Neural progenitor cell (in vitro differentiated cells): ENCODE results near the gene SMURF1. TPM values are rescaled to one million over a fixed set of nuclear protein-coding genes. Genes with fewer than 3 reads are reported as not detected.
A peak's percentile ranks its signal among the peaks of the same experiment; 100 is the strongest.

Experiments
- DNase-seq: peaks from one replicate; pipeline ENCODE4 v3.0.0-alpha.2; 2016; ENCODE audit warnings: low spot score
- H2AFZ ChIP-seq: fragments of 200-600 bp; sonication (generic); replicated peaks from 2 replicates; pipeline ENCODE4 v1.6.1; 2016; ENCODE audit warnings: antibody characterized with exemption
- H3F3A ChIP-seq: fragments of 200-600 bp; sonication (generic); 2 replicates; pipeline ENCODE4 v1.6.1; 2016; ENCODE audit warnings: antibody characterized with exemption, low read depth
- H3K27ac ChIP-seq: fragments of 200-600 bp; sonication (generic); 2 replicates; pipeline ENCODE4 v1.5.1; 2016; ENCODE audit warnings: mild to moderate bottlenecking
- H3K27me3 ChIP-seq: fragments of 200-600 bp; sonication (generic); 2 replicates; pipeline ENCODE4 v1.6.1; 2016; ENCODE audit warnings: mild to moderate bottlenecking, moderate library complexity
- H3K36me3 ChIP-seq: fragments of 200-600 bp; sonication (generic); 2 replicates; pipeline ENCODE4 v1.5.1; 2016
- H3K4me1 ChIP-seq: fragments of 200-600 bp; sonication (generic); 2 replicates; pipeline ENCODE4 v1.6.1; 2016; ENCODE audit warnings: mixed run types
- H3K4me2 ChIP-seq: fragments of 200-600 bp; sonication (generic); 2 replicates; pipeline ENCODE4 v1.6.1; 2016
- H3K4me3 ChIP-seq: fragments of 200-600 bp; sonication (generic); 2 replicates; pipeline ENCODE4 v1.5.1; 2016
- H3K79me2 ChIP-seq: fragments of 200-600 bp; sonication (generic); 2 replicates; pipeline ENCODE4 v1.6.1; 2016; ENCODE audit warnings: low read depth
- H3K9ac ChIP-seq: fragments of 200-600 bp; sonication (generic); 2 replicates; pipeline ENCODE4 v1.6.1; 2016
- H3K9me3 ChIP-seq: fragments of 200-600 bp; sonication (generic); 2 replicates; pipeline ENCODE4 v1.5.1; 2016; ENCODE audit warnings: low read depth
- H4K20me1 ChIP-seq: fragments of 200-600 bp; sonication (generic); 2 replicates; pipeline ENCODE4 v1.6.1; 2016; ENCODE audit warnings: low read depth
- H3K27ac Mint-ChIP-seq: 3 replicates; pipeline ENCODE4 v1.8.0; 2021; ENCODE audit warnings: mixed read lengths
- H3K27me3 Mint-ChIP-seq: 2 replicates; pipeline ENCODE4 v1.8.0; 2022; ENCODE audit warnings: low read depth, mild to moderate bottlenecking, inconsistent platforms, moderate library complexity, mixed read lengths; ENCODE audit not compliant: insufficient read depth
- H3K36me3 Mint-ChIP-seq: 3 replicates; pipeline ENCODE4 v1.8.0; 2021; ENCODE audit warnings: mixed read lengths
- H3K4me1 Mint-ChIP-seq: 3 replicates; pipeline ENCODE4 v1.8.0; 2021; ENCODE audit warnings: mixed read lengths
- H3K4me3 Mint-ChIP-seq: 3 replicates; pipeline ENCODE4 v1.8.0; 2021; ENCODE audit warnings: mild to moderate bottlenecking, moderate library complexity, mixed read lengths
- H3K9me3 Mint-ChIP-seq: 3 replicates; pipeline ENCODE4 v1.8.0; 2020; ENCODE audit warnings: mixed read lengths
- EZH2 ChIP-seq: fragments of 200-600 bp; sonication (generic); IDR thresholded peaks from 2 replicates; pipeline ENCODE4 v1.6.1; 2017; ENCODE audit warnings: antibody characterized with exemption, mild to moderate bottlenecking, moderate library complexity
- EZH2phosphoT487 ChIP-seq: fragments of 200-600 bp; sonication (generic); IDR thresholded peaks from 2 replicates; pipeline ENCODE4 v1.6.1; 2017; ENCODE audit warnings: antibody characterized with exemption
- total RNA-seq: library from RNA; depleted of rRNA; stranded (reverse); fragments of >200 nt; gene quantifications from 2 replicates; pipeline ENCODE4 v1.2.3, GENCODE V29; 2015; ENCODE audit warnings: low replicate concordance
- TF ChIP-seq, protein P1 (sequence below): fragments of 200-600 bp; sonication (generic); IDR thresholded peaks from 2 replicates; pipeline ENCODE4 v1.5.1; 2017; ENCODE audit warnings: antibody characterized with exemption, mild to moderate bottlenecking

Gene SMURF1
- total RNA-seq, 1 donor from 2014 or later = 31.0 TPM

DNA sequence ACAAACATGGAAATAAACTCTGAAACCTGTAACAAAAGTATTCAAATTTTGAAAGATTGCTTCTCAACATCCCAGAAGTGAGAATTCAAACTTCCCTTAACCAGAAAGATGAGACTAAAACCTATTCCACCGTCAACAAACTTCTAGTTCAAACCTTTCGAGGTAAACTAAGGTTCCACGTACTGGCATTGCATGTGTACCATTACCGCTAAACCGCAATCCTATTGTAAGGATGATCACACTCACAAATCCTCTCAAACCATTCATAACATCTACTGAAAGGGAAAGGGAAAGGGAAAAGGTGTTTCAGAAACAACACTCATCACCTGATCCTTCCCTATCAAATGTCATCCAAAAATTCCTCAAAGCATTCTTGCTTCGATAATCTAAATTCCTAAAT, 3.1 kb downstream of the SMURF1 start:
- H4K20me1 ChIP-seq = peaks cover 10% of the 10 kb centered on the region
- Mint-ChIP-seq H3K4me3 (no peak overlapping the region), H3K36me3 (peaks cover 2% of the 10 kb centered on the region), H3K4me1 (peaks cover 51% of the 10 kb centered on the region), H3K9me3 (no peaks in the 10 kb centered on the region), H3K27ac (no peak overlapping the region), H3K27me3 (peaks cover 4% of the 10 kb centered on the region)
- no peak overlapping the region for H3K9ac ChIP-seq
- H3K9me3 ChIP-seq = no peaks in the 10 kb centered on the region
- H3K27me3 ChIP-seq = no peaks in the 10 kb centered on the region
- H3K4me1 ChIP-seq = peaks cover 49% of the 10 kb centered on the region
- peaks cover 64% of the 10 kb centered on the region for H3K79me2 ChIP-seq
- peak overlapping the region; percentile 96 for H3K4me3 ChIP-seq
- no peaks in the 10 kb centered on the region for H3K36me3 ChIP-seq
- peak overlapping the region; percentile 83 for H3K4me2 ChIP-seq
- no peak overlapping the region for H2AFZ ChIP-seq
- TF ChIP-seq EZH2 (no peak), EZH2phosphoT487 (no peak)
- TF ChIP-seq, protein P1, sequence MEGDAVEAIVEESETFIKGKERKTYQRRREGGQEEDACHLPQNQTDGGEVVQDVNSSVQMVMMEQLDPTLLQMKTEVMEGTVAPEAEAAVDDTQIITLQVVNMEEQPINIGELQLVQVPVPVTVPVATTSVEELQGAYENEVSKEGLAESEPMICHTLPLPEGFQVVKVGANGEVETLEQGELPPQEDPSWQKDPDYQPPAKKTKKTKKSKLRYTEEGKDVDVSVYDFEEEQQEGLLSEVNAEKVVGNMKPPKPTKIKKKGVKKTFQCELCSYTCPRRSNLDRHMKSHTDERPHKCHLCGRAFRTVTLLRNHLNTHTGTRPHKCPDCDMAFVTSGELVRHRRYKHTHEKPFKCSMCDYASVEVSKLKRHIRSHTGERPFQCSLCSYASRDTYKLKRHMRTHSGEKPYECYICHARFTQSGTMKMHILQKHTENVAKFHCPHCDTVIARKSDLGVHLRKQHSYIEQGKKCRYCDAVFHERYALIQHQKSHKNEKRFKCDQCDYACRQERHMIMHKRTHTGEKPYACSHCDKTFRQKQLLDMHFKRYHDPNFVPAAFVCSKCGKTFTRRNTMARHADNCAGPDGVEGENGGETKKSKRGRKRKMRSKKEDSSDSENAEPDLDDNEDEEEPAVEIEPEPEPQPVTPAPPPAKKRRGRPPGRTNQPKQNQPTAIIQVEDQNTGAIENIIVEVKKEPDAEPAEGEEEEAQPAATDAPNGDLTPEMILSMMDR = no peak
- no peak overlapping the region for H3K27ac ChIP-seq
- no peak for DNase-seq
- H3F3A ChIP-seq = peaks cover 59% of the 10 kb centered on the region

- no peak overlapping the region for H3K9ac ChIP-seq
- DNase-seq = no peak
- peaks cover 52% of the 10 kb centered on the region for H3F3A ChIP-seq
- TF ChIP-seq, protein P1 = no peak
- no peak for TF ChIP-seq EZH2phosphoT487
- TF ChIP-seq EZH2 = no peak
- no peaks in the 10 kb centered on the region for H3K9me3 Mint-ChIP-seq
- H2AFZ ChIP-seq = no peak overlapping the region
- H3K4me1 ChIP-seq = peaks cover 45% of the 10 kb centered on the region
- H3K27ac Mint-ChIP-seq = no peak overlapping the region
- no peak overlapping the region for H3K4me3 Mint-ChIP-seq
- H3K4me1 Mint-ChIP-seq = peaks cover 45% of the 10 kb centered on the region
- no peaks in the 10 kb centered on the region for H3K9me3 ChIP-seq
- H3K36me3 Mint-ChIP-seq = peaks cover 2% of the 10 kb centered on the region
- peaks cover 10% of the 10 kb centered on the region for H4K20me1 ChIP-seq
- no peaks in the 10 kb centered on the region for H3K27me3 ChIP-seq
- H3K27me3 Mint-ChIP-seq = peaks cover 2% of the 10 kb centered on the region
- no peaks in the 10 kb centered on the region for H3K36me3 ChIP-seq
- peak overlapping the region; percentile 72 for H3K4me2 ChIP-seq
- H3K27ac ChIP-seq = no peak overlapping the region
- peaks cover 81% of the 10 kb centered on the region for H3K79me2 ChIP-seq
- H3K4me3 ChIP-seq = peak overlapping the region; percentile 2
These were observed 4.9 kb downstream of the SMURF1 start for GRCh38 chr7:99139036-99139435.

DNA sequence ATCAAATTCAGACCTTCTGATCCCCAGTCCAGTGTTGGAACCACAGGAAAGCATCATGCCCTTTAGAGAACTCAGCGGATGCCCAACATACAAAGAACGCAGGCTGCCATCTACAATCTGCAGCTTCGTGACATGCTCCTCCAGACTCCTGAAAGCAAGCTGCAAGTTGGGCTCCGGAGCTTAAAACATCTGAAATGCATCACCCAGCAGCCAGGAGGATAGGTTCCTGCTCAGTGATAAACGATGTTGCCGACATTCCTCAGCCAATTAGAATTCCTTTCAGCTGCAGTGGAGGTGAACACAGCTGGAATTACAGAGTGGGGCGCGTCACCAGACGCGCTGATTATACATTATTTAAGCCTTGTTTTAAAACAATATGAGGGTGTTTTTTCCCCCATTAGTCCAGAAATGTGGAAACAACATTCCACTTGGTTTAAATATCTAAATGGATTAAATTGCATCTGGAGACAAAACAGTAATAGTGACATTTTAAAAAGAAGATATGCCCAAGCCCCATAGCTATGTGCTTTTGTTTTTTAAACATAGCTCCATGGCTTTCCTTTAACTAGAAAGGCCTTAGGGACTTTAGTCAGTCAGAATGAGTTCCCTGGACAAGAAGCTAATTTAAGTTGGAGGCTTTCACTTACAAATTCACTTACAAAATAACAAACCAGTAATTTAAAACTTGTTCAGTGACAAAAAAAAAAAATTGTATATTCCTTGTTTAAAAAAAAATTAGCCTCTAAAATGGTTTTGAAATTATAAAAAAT, 6.3 kb downstream of the SMURF1 start:
- Mint-ChIP-seq H3K36me3 (peaks cover 7% of the 10 kb centered on the region), H3K4me3 (peak overlapping the region; percentile 78), H3K4me1 (peaks cover 48% of the 10 kb centered on the region), H3K27me3 (no peaks in the 10 kb centered on the region), H3K27ac (peak overlapping the region; percentile 34), H3K9me3 (no peaks in the 10 kb centered on the region)
- Histone ChIP-seq H3K27me3 (no peaks in the 10 kb centered on the region), H3K36me3 (no peaks in the 10 kb centered on the region), H3F3A (peaks cover 43% of the 10 kb centered on the region), H3K9me3 (no peaks in the 10 kb centered on the region), H3K4me2 (peak overlapping the region; percentile 72), H3K4me3 (peak overlapping the region; percentile 44), H3K79me2 (peaks cover 96% of the 10 kb centered on the region), H3K4me1 (peaks cover 45% of the 10 kb centered on the region), H2AFZ (no peak overlapping the region), H3K9ac (no peak overlapping the region), H4K20me1 (peaks cover 15% of the 10 kb centered on the region), H3K27ac (peak overlapping the region; percentile 93)
- DNase-seq = peak; percentile 90
- TF ChIP-seq EZH2 (no peak), EZH2phosphoT487 (no peak)
- TF ChIP-seq, protein P1 = no peak
